ENCODE measurements around the gene ARPC2. TPM values are rescaled to one million over a fixed set of nuclear protein-coding genes. Genes with fewer than 3 reads are reported as not detected.

ARPC2 gene
- total and polyA plus RNA-seq, 2 of the 13 experiments (the other 11 are each of a cell fraction or from before 2014, with no cell fraction given), result 168 to 303 TPM

DNA sequence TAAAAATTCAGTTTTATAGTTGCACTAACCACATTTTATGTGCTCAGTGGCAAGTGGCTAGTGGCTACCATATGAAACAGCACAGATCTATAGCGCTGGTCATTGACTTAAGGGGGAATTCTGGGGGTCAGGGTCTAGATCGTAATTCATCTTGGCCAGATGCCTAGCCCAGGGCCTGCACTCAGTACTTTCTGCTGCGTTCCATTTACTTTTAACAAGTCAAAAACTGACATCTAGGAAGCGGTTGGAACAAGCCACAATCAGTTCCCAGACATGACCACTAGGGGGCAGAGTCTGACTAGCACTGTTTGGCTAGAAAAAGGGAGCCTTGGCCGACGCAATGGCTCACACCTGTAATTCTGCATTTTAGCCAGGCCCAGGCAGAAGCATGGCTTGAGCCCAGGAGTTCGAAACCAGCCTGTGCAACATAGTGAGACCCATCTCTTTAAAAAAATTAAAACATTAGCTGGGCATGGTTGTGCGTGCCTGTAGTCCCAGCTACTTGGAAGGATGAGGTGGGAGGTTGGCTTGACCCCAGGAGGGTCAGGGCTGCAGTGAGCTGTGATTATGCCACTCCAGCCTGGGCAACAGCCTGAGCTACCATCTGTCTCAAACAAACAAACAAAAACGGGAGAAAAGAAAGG lies 84.3 kb downstream of the ARPC2 start (continued):
- TF ChIP-seq, protein P1, sequence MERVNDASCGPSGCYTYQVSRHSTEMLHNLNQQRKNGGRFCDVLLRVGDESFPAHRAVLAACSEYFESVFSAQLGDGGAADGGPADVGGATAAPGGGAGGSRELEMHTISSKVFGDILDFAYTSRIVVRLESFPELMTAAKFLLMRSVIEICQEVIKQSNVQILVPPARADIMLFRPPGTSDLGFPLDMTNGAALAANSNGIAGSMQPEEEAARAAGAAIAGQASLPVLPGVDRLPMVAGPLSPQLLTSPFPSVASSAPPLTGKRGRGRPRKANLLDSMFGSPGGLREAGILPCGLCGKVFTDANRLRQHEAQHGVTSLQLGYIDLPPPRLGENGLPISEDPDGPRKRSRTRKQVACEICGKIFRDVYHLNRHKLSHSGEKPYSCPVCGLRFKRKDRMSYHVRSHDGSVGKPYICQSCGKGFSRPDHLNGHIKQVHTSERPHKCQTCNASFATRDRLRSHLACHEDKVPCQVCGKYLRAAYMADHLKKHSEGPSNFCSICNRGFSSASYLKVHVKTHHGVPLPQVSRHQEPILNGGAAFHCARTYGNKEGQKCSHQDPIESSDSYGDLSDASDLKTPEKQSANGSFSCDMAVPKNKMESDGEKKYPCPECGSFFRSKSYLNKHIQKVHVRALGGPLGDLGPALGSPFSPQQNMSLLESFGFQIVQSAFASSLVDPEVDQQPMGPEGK (CRISPR knock-in tag; IDR thresholded peaks at IDR 0.05), result peak; percentile 71
- no peak for TF ChIP-seq TRIM24 (CRISPR knock-in tag; IDR thresholded peaks at IDR 0.05)
- TF ChIP-seq NCOA2 (CRISPR knock-in tag; IDR thresholded peaks at IDR 0.05), result no peak; the same call in 1 of the 2 replicates
- TF ChIP-seq THAP11 (CRISPR knock-in tag; IDR thresholded peaks at IDR 0.05), result peak; percentile 73
- TF ChIP-seq, protein P2, sequence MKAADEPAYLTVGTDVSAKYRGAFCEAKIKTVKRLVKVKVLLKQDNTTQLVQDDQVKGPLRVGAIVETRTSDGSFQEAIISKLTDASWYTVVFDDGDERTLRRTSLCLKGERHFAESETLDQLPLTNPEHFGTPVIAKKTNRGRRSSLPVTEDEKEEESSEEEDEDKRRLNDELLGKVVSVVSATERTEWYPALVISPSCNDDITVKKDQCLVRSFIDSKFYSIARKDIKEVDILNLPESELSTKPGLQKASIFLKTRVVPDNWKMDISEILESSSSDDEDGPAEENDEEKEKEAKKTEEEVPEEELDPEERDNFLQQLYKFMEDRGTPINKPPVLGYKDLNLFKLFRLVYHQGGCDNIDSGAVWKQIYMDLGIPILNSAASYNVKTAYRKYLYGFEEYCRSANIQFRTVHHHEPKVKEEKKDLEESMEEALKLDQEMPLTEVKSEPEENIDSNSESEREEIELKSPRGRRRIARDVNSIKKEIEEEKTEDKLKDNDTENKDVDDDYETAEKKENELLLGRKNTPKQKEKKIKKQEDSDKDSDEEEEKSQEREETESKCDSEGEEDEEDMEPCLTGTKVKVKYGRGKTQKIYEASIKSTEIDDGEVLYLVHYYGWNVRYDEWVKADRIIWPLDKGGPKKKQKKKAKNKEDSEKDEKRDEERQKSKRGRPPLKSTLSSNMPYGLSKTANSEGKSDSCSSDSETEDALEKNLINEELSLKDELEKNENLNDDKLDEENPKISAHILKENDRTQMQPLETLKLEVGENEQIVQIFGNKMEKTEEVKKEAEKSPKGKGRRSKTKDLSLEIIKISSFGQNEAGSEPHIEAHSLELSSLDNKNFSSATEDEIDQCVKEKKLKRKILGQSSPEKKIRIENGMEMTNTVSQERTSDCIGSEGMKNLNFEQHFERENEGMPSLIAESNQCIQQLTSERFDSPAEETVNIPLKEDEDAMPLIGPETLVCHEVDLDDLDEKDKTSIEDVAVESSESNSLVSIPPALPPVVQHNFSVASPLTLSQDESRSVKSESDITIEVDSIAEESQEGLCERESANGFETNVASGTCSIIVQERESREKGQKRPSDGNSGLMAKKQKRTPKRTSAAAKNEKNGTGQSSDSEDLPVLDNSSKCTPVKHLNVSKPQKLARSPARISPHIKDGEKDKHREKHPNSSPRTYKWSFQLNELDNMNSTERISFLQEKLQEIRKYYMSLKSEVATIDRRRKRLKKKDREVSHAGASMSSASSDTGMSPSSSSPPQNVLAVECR (CRISPR knock-in tag; IDR thresholded peaks at IDR 0.05; ENCODE audit: borderline replicate concordance), result peak; percentile 51; the same call in 1 of the 2 replicates
- no peak for TF ChIP-seq PHF20 (CRISPR knock-in tag; IDR thresholded peaks at IDR 0.05)
- peak; percentile 89 for TF ChIP-seq TOE1 (CRISPR knock-in tag; IDR thresholded peaks at IDR 0.05)
- TF ChIP-seq, protein P3, sequence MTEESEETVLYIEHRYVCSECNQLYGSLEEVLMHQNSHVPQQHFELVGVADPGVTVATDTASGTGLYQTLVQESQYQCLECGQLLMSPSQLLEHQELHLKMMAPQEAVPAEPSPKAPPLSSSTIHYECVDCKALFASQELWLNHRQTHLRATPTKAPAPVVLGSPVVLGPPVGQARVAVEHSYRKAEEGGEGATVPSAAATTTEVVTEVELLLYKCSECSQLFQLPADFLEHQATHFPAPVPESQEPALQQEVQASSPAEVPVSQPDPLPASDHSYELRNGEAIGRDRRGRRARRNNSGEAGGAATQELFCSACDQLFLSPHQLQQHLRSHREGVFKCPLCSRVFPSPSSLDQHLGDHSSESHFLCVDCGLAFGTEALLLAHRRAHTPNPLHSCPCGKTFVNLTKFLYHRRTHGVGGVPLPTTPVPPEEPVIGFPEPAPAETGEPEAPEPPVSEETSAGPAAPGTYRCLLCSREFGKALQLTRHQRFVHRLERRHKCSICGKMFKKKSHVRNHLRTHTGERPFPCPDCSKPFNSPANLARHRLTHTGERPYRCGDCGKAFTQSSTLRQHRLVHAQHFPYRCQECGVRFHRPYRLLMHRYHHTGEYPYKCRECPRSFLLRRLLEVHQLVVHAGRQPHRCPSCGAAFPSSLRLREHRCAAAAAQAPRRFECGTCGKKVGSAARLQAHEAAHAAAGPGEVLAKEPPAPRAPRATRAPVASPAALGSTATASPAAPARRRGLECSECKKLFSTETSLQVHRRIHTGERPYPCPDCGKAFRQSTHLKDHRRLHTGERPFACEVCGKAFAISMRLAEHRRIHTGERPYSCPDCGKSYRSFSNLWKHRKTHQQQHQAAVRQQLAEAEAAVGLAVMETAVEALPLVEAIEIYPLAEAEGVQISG (CRISPR knock-in tag; IDR thresholded peaks at IDR 0.05), result peak; percentile 67; the same call in 1 of the 2 replicates
- TF ChIP-seq TP53 (CRISPR knock-in tag; conservative IDR thresholded peaks at IDR 0.05), result 0 out of 2 replicates have a peak, but pooled peaks have one; percentile 57
- no peak for TF ChIP-seq ZNF724P (CRISPR knock-in tag; IDR thresholded peaks at IDR 0.05; ENCODE audit: borderline replicate concordance)
- TF ChIP-seq ZNF292 (CRISPR knock-in tag; IDR thresholded peaks at IDR 0.05; ENCODE audit: borderline replicate concordance, low read depth), result peak; percentile 56; the same call in 1 of the 2 replicates
- TF ChIP-seq ZNF772 (CRISPR knock-in tag; IDR thresholded peaks at IDR 0.05), result 0 out of 2 replicates have a peak, but pooled peaks have one; percentile 44
- TF ChIP-seq, protein P4, sequence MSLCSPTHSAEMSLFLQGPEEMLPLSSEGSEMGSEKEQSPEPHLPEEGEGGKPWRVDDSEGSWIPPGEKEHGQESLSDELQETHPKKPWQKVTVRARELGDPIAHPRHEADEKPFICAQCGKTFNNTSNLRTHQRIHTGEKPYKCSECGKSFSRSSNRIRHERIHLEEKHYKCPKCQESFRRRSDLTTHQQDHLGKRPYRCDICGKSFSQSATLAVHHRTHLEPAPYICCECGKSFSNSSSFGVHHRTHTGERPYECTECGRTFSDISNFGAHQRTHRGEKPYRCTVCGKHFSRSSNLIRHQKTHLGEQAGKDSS (CRISPR knock-in tag; IDR thresholded peaks at IDR 0.05; ENCODE audit: borderline replicate concordance, low read depth), result peak; percentile 74; the same call in 1 of the 2 replicates
